Glomerular visceral epithelial cell (primary cell): ENCODE measurements around the gene AP1G2.
A peak's percentile ranks its signal among the peaks of the same experiment; 100 is the strongest.

ENCODE experiments used
- DNase-seq: peaks from one replicate; pipeline ENCODE4 v3.0.0-alpha.2; 2016; ENCODE audit errors: extremely low spot score

Gene AP1G2

GRCh38 chr14:23557521-23557920 is 10.1 kb downstream of the AP1G2 start:
- DNase-seq: no peak

GRCh38 chr14:23556700-23557440 is 10.7 kb downstream of the AP1G2 start:
- DNase-seq: peak; percentile 24

GRCh38 chr14:23555882-23556699 is 11.5 kb downstream of the AP1G2 start, which contains the start of gene THTPA:
Gene THTPA, plus strand, starts transcription at chr14:23556271. Its CDS starts 487 bp downstream, at chr14:23556758.
- DNase-seq: peak; percentile 89

GRCh38 chr14:23555533-23555881 is 12.1 kb downstream of the AP1G2 start:
- no peak for DNase-seq

GRCh38 chr14:23551266-23552028 is 16.1 kb downstream of the AP1G2 start, which contains the start of gene ZFHX2:
Gene ZFHX2, minus strand, starts transcription at chr14:23551765. Its CDS starts 16,440 bp downstream, at chr14:23535325.
- DNase-seq: peak; percentile 87

- DNase-seq: no peak
Measured at GRCh38 chr14:23550812-23551265, 16.8 kb downstream of the AP1G2 start.

- no peak for DNase-seq
Measured at GRCh38 chr14:23550131-23550811, 17.3 kb downstream of the AP1G2 start.

- no peak for DNase-seq
Measured at GRCh38 chr14:23548351-23549318, 19.0 kb downstream of the AP1G2 start.

GRCh38 chr14:23547924-23548323 is 19.7 kb downstream of the AP1G2 start:
- DNase-seq: no peak

- no peak for DNase-seq
Measured at GRCh38 chr14:23546450-23547035, 21.0 kb downstream of the AP1G2 start.

- no peak for DNase-seq
Measured at GRCh38 chr14:23545740-23546365, 21.7 kb downstream of the AP1G2 start.

GRCh38 chr14:23544511-23545447 is 22.8 kb downstream of the AP1G2 start:
- no peak for DNase-seq

GRCh38 chr14:23543403-23543802 is 24.2 kb downstream of the AP1G2 start:
- DNase-seq: no peak

- no peak for DNase-seq
Measured at GRCh38 chr14:23542261-23542660, 25.3 kb downstream of the AP1G2 start.

- no peak for DNase-seq
Measured at GRCh38 chr14:23540141-23540469, 27.5 kb downstream of the AP1G2 start.

GRCh38 chr14:23539248-23540140 is 28.1 kb downstream of the AP1G2 start:
- peak; percentile 47 for DNase-seq

GRCh38 chr14:23538785-23539184 is 28.8 kb downstream of the AP1G2 start:
- DNase-seq: no peak
